MG63 (cell line): Measurements from ENCODE around the gene GYS2. TPM values are rescaled to one million over a fixed set of nuclear protein-coding genes. Genes with fewer than 3 reads are reported as not detected.
"Not testable (repeated sequence)": the region's sequence is repeated elsewhere in the genome, so short reads cannot be mapped to it uniquely, and the experiment has no call there.

Source experiments
- DNase-seq: peaks from one replicate; pipeline ENCODE4 v3.0.0-alpha.2; 2020
- H3K27me3 ChIP-seq: fragments of 250-450 bp; sonication (Bioruptor Pico); 2 replicates; pipeline ENCODE4 v1.5.1; 2020; ENCODE audit warnings: mild to moderate bottlenecking, moderate library complexity
- H3K36me3 ChIP-seq: fragments of 250-450 bp; sonication (Bioruptor Pico); 2 replicates; pipeline ENCODE4 v1.5.1; 2020; ENCODE audit warnings: mild to moderate bottlenecking, moderate library complexity
- H3K4me3 ChIP-seq: fragments of 250-450 bp; sonication (Bioruptor Pico); 2 replicates; pipeline ENCODE4 v1.5.1; 2020; ENCODE audit warnings: mild to moderate bottlenecking, moderate library complexity
- H3K9me3 ChIP-seq: fragments of 250-450 bp; sonication (Bioruptor Pico); 2 replicates; pipeline ENCODE4 v1.5.1; 2020; ENCODE audit warnings: mild to moderate bottlenecking, moderate library complexity
- total RNA-seq: library from RNA; depleted of rRNA; stranded (reverse); fragments of >200 nt; shearing (Covaris generic); gene quantifications from 2 replicates; pipeline ENCODE4 v1.2.3, GENCODE V29; 2014; ENCODE audit warnings: low replicate concordance; rRNA removed

The GYS2 gene
- total RNA-seq, result not detected in 2 replicates

- no peaks in the 10 kb centered on the region; the same call in 1 of the 2 replicates for H3K27me3 ChIP-seq
- no peaks in the 10 kb centered on the region for H3K9me3 ChIP-seq
- H3K36me3 ChIP-seq, result no peaks in the 10 kb centered on the region
- H3K4me3 ChIP-seq, result no peak within 1 kb of the TSS
- DNase-seq, result no peak
Observed at GRCh38 chr12:21604245-21605101, at the start of gene GYS2. GYS2 (minus strand) TSS chr12:21604847; CDS start chr12:21604592, 255 bp downstream.

GRCh38 chr12:21651821-21652220, 47.2 kb upstream of the GYS2 start:
- peaks cover 95% of the 10 kb centered on the region for H3K36me3 ChIP-seq
- H3K4me3 ChIP-seq, result no peak overlapping the region
- no peaks in the 10 kb centered on the region for H3K9me3 ChIP-seq
- DNase-seq, result no peak
- no peaks in the 10 kb centered on the region for H3K27me3 ChIP-seq

- no peak for DNase-seq
- H3K9me3 ChIP-seq, result no peaks in the 10 kb centered on the region
- peaks cover 95% of the 10 kb centered on the region for H3K36me3 ChIP-seq
- no peaks in the 10 kb centered on the region for H3K27me3 ChIP-seq
- no peak overlapping the region for H3K4me3 ChIP-seq
Observed at GRCh38 chr12:21650997-21651396, 46.4 kb upstream of the GYS2 start.

GRCh38 chr12:21649034-21649433, 44.4 kb upstream of the GYS2 start:
- no peak for DNase-seq
- Histone ChIP-seq H3K27me3 (no peaks in the 10 kb centered on the region), H3K36me3 (peaks cover 94% of the 10 kb centered on the region), H3K4me3 (no peak overlapping the region), H3K9me3 (no peaks in the 10 kb centered on the region)

- no peaks in the 10 kb centered on the region for H3K9me3 ChIP-seq
- H3K36me3 ChIP-seq, result peaks cover 94% of the 10 kb centered on the region
- H3K4me3 ChIP-seq, result no peak overlapping the region
- H3K27me3 ChIP-seq, result no peaks in the 10 kb centered on the region
- DNase-seq, result no peak
Observed at GRCh38 chr12:21648378-21648777, 43.7 kb upstream of the GYS2 start.

- no peak for DNase-seq
- H3K9me3 ChIP-seq, result no peaks in the 10 kb centered on the region
- peaks cover 94% of the 10 kb centered on the region for H3K36me3 ChIP-seq
- no peak overlapping the region for H3K4me3 ChIP-seq
- no peaks in the 10 kb centered on the region for H3K27me3 ChIP-seq
Observed at GRCh38 chr12:21647179-21647578, 42.5 kb upstream of the GYS2 start.

- not testable (repeated sequence) for DNase-seq, H3K4me3 ChIP-seq, H3K9me3 ChIP-seq, H3K27me3 ChIP-seq
- peaks cover 94% of the 10 kb centered on the region for H3K36me3 ChIP-seq
Observed at GRCh38 chr12:21645041-21645500, 40.4 kb upstream of the GYS2 start.

GRCh38 chr12:21644516-21644915, 39.9 kb upstream of the GYS2 start:
- H3K9me3 ChIP-seq, result no peaks in the 10 kb centered on the region
- DNase-seq, result no peak
- no peak overlapping the region for H3K4me3 ChIP-seq
- no peaks in the 10 kb centered on the region for H3K27me3 ChIP-seq
- H3K36me3 ChIP-seq, result peaks cover 93% of the 10 kb centered on the region

GRCh38 chr12:21643758-21644157, 39.1 kb upstream of the GYS2 start:
- Histone ChIP-seq H3K27me3 (no peaks in the 10 kb centered on the region), H3K4me3 (no peak overlapping the region), H3K36me3 (peaks cover 93% of the 10 kb centered on the region), H3K9me3 (no peaks in the 10 kb centered on the region)
- DNase-seq, result no peak

- peaks cover 93% of the 10 kb centered on the region for H3K36me3 ChIP-seq
Observed at GRCh38 chr12:21642707-21643389, 38.2 kb upstream of the GYS2 start.

GRCh38 chr12:21638054-21638891, 33.6 kb upstream of the GYS2 start:
- no peak for DNase-seq
- Histone ChIP-seq H3K36me3 (peaks cover 95% of the 10 kb centered on the region), H3K27me3 (no peaks in the 10 kb centered on the region), H3K9me3 (no peaks in the 10 kb centered on the region), H3K4me3 (no peak overlapping the region)

More at GRCh38 chr12:21642707-21643389, 38.2 kb upstream of the GYS2 start:
- Histone ChIP-seq H3K9me3 (no peaks in the 10 kb centered on the region), H3K4me3 (no peak overlapping the region), H3K27me3 (no peaks in the 10 kb centered on the region)
- no peak for DNase-seq

- Histone ChIP-seq H3K36me3 (peaks cover 59% of the 10 kb centered on the region), H3K4me3 (no peak overlapping the region), H3K27me3 (no peaks in the 10 kb centered on the region), H3K9me3 (no peaks in the 10 kb centered on the region)
- DNase-seq, result no peak
Observed at GRCh38 chr12:21634245-21634644, 29.6 kb upstream of the GYS2 start.

GRCh38 chr12:21631367-21631766, 26.7 kb upstream of the GYS2 start:
- DNase-seq, result no peak
- Histone ChIP-seq H3K9me3 (no peaks in the 10 kb centered on the region), H3K36me3 (peaks cover 30% of the 10 kb centered on the region), H3K27me3 (no peaks in the 10 kb centered on the region), H3K4me3 (no peak overlapping the region)

GRCh38 chr12:21627924-21628323, 23.3 kb upstream of the GYS2 start:
- Histone ChIP-seq H3K27me3 (no peaks in the 10 kb centered on the region), H3K4me3 (no peak overlapping the region), H3K9me3 (no peaks in the 10 kb centered on the region), H3K36me3 (no peaks in the 10 kb centered on the region; the same call in none of the 2 replicates)
- DNase-seq, result no peak

GRCh38 chr12:21618566-21618965, 13.9 kb upstream of the GYS2 start:
- no peak overlapping the region for H3K4me3 ChIP-seq
- H3K9me3 ChIP-seq, result no peaks in the 10 kb centered on the region
- H3K36me3 ChIP-seq, result no peaks in the 10 kb centered on the region
- no peak for DNase-seq
- no peaks in the 10 kb centered on the region for H3K27me3 ChIP-seq

GRCh38 chr12:21617030-21617429, 12.4 kb upstream of the GYS2 start:
- Histone ChIP-seq H3K9me3 (no peaks in the 10 kb centered on the region), H3K27me3 (no peaks in the 10 kb centered on the region), H3K4me3 (no peak overlapping the region), H3K36me3 (no peaks in the 10 kb centered on the region)
- no peak for DNase-seq

GRCh38 chr12:21615431-21615830, 10.8 kb upstream of the GYS2 start:
- no peak for DNase-seq
- H3K9me3 ChIP-seq, result no peaks in the 10 kb centered on the region
- no peaks in the 10 kb centered on the region for H3K36me3 ChIP-seq
- H3K27me3 ChIP-seq, result no peaks in the 10 kb centered on the region
- no peak overlapping the region for H3K4me3 ChIP-seq
